Upper lobe of right lung (tissue), 1 donor: Measurements from ENCODE around the gene UROC1. TPM values are rescaled to one million over a fixed set of nuclear protein-coding genes. Genes with fewer than 3 reads are reported as not detected.

ENCODE experiments used
- ATAC-seq: fragments of 200-7000 bp; cut with Tn5 transposase; one replicate; pipeline ENCODE4 v1.9.1; 2020; ENCODE audit warnings: mild to moderate bottlenecking, moderate library complexity
- DNase-seq: peaks from one replicate; pipeline ENCODE4 v3.0.0-alpha.2; 2020
- H3K27ac ChIP-seq: fragments of 200-600 bp; one replicate; pipeline ENCODE4 v1.8.0; 2022
- H3K27me3 ChIP-seq: fragments of 200-600 bp; one replicate; pipeline ENCODE4 v1.8.0; 2022; ENCODE audit warnings: mild to moderate bottlenecking
- H3K36me3 ChIP-seq: fragments of 200-600 bp; one replicate; pipeline ENCODE4 v1.8.0; 2022
- H3K4me1 ChIP-seq: fragments of 200-600 bp; one replicate; pipeline ENCODE4 v1.8.0; 2022
- H3K4me3 ChIP-seq: fragments of 200-600 bp; one replicate; pipeline ENCODE4 v1.8.0; 2022; ENCODE audit warnings: mild to moderate bottlenecking
- H3K9me3 ChIP-seq: fragments of 200-600 bp; one replicate; pipeline ENCODE4 v1.8.0; 2022
- intact Hi-C: fragments of 100-400 bp; cut with DNase I; formaldehyde crosslinking; loops from one replicate; pipeline ENCODE4 v1.11.0; 2022
- total RNA-seq: library from RNA; stranded (reverse); fragmentation: NEBNext Ultra II Directional; extraction: Animal tissue kit (Norgen Biotek cat#: 25700); gene quantifications from one replicate; pipeline ENCODE4 v1.2.1, GENCODE V29; 2021
- TF ChIP-seq, protein P1 (sequence below): fragments of 200-600 bp; IDR thresholded peaks from one replicate; pipeline ENCODE4 v1.8.0; 2022; ENCODE audit warnings: antibody characterized with exemption
- donor health status: DM: no; HTN: yes; CAD: no; lungs with severe emphysema.

UROC1 gene
- total RNA-seq, 1 donor from 2014 or later = not detected

DNA sequence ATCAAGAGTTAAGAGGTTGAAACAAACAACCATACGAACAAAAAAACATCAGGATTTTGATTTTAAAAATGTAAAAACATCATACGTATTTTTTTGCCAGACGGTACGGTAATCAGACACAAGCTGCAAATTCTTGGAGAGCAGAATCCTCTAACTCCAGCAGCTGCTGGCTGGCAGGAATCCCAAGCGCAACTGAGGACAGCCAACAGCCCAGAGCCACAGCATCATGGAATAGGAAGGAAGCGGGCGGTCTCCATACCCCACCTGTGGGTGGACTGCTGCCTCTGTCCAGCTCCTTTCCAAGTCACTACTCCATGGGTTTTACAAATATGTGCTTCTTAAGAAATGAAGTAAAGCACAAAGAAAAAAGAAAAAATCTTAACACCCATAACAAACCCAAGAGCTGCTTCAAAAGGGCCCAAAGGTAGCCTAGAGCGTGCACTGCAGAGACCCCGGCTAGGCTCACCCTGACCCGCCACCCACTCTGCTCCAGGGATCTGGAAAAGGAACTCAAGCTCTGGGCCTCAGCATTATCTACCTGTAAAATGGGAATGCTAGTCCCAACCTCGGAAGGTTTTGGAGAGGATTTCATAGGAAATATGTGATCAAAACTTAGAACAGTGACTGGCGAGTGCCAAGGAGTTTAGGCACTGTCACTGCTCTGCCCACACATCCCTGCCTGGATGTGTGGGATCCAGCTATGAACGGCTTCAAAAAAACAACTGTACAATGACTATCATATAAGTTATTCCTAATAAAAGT, 75.3 kb downstream of the UROC1 start:
- DNase-seq (peak; percentile 61), ATAC-seq (no peak)
- intact Hi-C loops = no loop called here
- no peaks in the 10 kb centered on the region for H3K4me1 ChIP-seq
- no peak overlapping the region for H3K27ac ChIP-seq
- TF ChIP-seq, protein P1, sequence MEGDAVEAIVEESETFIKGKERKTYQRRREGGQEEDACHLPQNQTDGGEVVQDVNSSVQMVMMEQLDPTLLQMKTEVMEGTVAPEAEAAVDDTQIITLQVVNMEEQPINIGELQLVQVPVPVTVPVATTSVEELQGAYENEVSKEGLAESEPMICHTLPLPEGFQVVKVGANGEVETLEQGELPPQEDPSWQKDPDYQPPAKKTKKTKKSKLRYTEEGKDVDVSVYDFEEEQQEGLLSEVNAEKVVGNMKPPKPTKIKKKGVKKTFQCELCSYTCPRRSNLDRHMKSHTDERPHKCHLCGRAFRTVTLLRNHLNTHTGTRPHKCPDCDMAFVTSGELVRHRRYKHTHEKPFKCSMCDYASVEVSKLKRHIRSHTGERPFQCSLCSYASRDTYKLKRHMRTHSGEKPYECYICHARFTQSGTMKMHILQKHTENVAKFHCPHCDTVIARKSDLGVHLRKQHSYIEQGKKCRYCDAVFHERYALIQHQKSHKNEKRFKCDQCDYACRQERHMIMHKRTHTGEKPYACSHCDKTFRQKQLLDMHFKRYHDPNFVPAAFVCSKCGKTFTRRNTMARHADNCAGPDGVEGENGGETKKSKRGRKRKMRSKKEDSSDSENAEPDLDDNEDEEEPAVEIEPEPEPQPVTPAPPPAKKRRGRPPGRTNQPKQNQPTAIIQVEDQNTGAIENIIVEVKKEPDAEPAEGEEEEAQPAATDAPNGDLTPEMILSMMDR = no peak
- peaks cover 44% of the 10 kb centered on the region for H3K36me3 ChIP-seq
- no peak overlapping the region for H3K4me3 ChIP-seq
- H3K27me3 ChIP-seq = no peaks in the 10 kb centered on the region
- H3K9me3 ChIP-seq = no peaks in the 10 kb centered on the region

DNA sequence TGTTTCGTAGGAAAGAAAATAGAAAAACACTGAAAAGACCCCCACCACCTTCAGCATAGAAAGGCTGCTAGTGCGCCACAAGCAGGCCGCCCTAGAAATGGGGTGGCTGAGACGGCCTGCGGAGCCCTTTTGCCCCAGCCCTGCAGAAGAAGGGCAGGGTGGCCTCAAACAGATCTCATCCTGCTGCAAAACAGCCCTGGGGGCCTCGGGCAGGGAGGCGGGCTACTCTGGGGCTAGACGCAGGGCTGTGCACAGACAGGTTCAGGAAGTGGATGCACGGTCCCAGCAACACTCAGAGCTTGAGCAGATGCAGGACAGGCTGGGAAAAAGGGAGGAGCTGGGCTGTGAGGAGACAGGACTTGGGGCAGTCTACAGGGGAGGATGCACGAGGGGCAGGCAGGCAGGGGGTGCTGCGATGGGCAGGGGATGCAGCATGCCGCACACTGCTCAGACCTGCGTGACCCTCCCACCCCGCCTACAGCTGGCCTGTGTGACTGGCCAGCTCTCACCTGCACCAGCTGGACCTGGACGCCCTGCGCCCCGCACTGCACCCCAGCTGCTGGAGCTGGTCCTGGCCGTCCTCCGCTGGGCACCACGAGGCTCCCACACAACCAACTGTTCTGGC, 76.2 kb downstream of the UROC1 start:
- Histone ChIP-seq H3K4me3 (no peak overlapping the region), H3K4me1 (no peaks in the 10 kb centered on the region), H3K9me3 (no peaks in the 10 kb centered on the region), H3K27me3 (no peaks in the 10 kb centered on the region), H3K36me3 (peaks cover 53% of the 10 kb centered on the region), H3K27ac (no peak overlapping the region)
- TF ChIP-seq, protein P1 = no peak
- peak; percentile 31 for DNase-seq
- intact Hi-C loops = no loop called here
- no peak for ATAC-seq

DNA sequence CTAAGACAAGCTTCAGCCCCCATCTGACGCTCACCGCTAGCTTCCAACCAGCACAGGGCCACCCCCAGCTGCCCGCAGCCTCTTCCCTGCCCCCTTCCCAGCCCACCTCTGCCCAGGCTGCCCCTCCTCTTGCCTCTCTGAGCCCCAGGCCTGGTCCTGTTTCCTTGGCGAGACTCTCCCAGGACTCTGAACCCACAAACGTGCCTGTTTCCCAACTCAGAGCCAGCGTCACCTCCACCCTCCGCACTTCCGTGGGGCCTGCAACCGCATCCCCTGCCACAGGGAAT, 76.9 kb downstream of the UROC1 start:
- DNase-seq (peak; percentile 37), ATAC-seq (no peak)
- H3K4me1 ChIP-seq = no peaks in the 10 kb centered on the region
- peaks cover 56% of the 10 kb centered on the region for H3K36me3 ChIP-seq
- H3K27ac ChIP-seq = no peak overlapping the region
- H3K9me3 ChIP-seq = no peaks in the 10 kb centered on the region
- H3K4me3 ChIP-seq = no peak overlapping the region
- no peaks in the 10 kb centered on the region for H3K27me3 ChIP-seq
- TF ChIP-seq, protein P1 = no peak
- intact Hi-C loops = no loop called here

DNA sequence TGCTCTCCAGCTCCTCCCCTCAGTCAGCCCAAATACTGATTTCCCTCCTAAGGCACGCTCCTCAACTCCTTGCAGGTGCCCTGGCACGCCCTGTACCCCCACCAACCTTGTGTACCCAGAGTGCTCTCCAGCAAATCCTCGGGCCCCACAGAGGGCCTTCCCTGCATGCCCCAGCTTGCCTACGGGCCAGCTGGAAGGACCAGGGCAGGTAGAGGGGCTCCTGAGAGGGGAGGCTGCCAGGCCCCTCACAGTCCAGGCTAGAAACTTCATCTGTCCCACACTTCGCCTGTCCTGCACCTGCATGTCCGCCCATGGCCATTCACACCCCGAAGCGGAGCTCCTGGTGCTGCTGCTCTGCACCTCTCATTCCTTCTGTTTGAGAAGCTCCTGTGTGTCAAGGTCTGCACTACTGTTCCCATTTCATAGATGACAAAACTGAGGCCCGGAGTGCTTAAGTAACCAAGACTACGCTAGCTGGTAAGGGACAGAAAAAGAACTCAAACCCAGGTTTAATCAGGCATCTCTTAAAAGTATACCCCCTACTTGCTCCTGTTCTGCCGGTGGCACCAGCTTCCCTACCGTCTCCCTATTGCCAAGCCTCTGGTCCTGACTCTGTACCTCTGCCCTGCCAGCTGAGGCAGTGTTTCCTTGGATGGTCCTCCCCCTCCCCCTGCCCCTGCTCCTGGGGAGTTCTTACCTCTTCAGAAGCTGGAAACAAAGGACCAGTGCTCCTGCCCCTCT, 77.4 kb downstream of the UROC1 start:
- TF ChIP-seq, protein P1 = no peak
- Histone ChIP-seq H3K4me3 (no peak overlapping the region), H3K4me1 (no peaks in the 10 kb centered on the region), H3K27ac (no peak overlapping the region), H3K27me3 (no peaks in the 10 kb centered on the region), H3K36me3 (peaks cover 58% of the 10 kb centered on the region), H3K9me3 (no peaks in the 10 kb centered on the region)
- no peak for ATAC-seq
- intact Hi-C loops = no loop called here
- peak; percentile 45 for DNase-seq

DNA sequence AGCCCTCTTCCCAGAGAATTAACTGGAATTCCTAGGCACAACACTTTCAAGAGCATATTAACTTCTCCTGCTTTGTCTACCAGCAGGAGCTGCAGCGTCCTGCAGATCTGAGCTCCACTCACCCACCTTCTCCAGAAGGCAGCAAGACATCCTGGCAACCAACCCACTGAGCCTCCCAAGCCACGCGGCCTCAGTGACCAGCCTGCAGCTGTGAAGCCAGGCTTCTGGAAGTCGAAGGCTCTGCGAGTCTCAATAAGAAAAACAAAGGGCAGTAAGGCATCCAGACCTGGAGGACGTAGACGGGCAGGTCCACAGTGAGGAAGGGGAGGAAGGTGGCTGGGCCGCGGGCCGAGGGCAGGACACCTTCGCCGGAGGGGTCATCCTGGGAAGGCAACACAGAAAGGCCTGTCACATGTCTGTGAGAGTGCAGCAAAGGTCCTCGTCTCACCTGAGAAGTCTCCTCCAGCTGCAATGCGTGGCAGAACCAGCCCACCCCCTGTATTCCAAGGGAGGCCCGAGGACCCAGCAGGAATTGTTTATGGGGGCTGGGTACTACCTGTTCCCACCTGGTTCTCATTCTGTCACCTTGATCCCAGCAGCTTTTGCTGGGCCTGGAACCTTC, 78.1 kb downstream of the UROC1 start:
- Histone ChIP-seq H3K4me1 (no peaks in the 10 kb centered on the region), H3K9me3 (no peaks in the 10 kb centered on the region), H3K36me3 (peaks cover 59% of the 10 kb centered on the region), H3K4me3 (no peak overlapping the region), H3K27me3 (no peaks in the 10 kb centered on the region), H3K27ac (no peak overlapping the region)
- no peak for ATAC-seq
- TF ChIP-seq, protein P1 = no peak
- peak; percentile 45 for DNase-seq
- intact Hi-C loops = no loop called here
